Breast epithelium (tissue), 3 donors: ENCODE measurements around the gene SLC35F3.

ENCODE experiments used
- CTCF ChIP-seq, 3 donors: fragments of 450-650 bp; IDR thresholded peaks; one replicate each; pipeline ENCODE4 v1.5.1; 2016 to 2017; ENCODE audit warnings: antibody characterized with exemption in 3 of 3, mild to moderate bottlenecking in 3 of 3, moderate library complexity in 3 of 3
- POLR2A ChIP-seq: fragments of 450-650 bp; IDR thresholded peaks from one replicate; pipeline ENCODE4 v1.6.1; 2016; ENCODE audit warnings: antibody characterized with exemption, mild to moderate bottlenecking, moderate library complexity

GRCh38 chr1:234265321-234265720 is 360.8 kb downstream of the SLC35F3 start:
- no peak for TF ChIP-seq CTCF (IDR thresholded peaks at IDR 0.05)
- TF ChIP-seq POLR2A, result no peak
